NCI-H2107 (cell line): Measurements from ENCODE around the gene KCNMA1.
A peak's percentile ranks its signal among the peaks of the same experiment; 100 is the strongest.
"Not testable (repeated sequence)": the region's sequence is repeated elsewhere in the genome, so short reads cannot be mapped to it uniquely, and the experiment has no call there.

Experiments used
- DNase-seq: peaks from one replicate; lab custom pipeline; 2025; lab: John Stamatoyannopoulos, UW

Gene KCNMA1

GRCh38 chr10:77392236-77392721 lies 245.3 kb downstream of the KCNMA1 start:
- DNase-seq = no peak

DNA sequence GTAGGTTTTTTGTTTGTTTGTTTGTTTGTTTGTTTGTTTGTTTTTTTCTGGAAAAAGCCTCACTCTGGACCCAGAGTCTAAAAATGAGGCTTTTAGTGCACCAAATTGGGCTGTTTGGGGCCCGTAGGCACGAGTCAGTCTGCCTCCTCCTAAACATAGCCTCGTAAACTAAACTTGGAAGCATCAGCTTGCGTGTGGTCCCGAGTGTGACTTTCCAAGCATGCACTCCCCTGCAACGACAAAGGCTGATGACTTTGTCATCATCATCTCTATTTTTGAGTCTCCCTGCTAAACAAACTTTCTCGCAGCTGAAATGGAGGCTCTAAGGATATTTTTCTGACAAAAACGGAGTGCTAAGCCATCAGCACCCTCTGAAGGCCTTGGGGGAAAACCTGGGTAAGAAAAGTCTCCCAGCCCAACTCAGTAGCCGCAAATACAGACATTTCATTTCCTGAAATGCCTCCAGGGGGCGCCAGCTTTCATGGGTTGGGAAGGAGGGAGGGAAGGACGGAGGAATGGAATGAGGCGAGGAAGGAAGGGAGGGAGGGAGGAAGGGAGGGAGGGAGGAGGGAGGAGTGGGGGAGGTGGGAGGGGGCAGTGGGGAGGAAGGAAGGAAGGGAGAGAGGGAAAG lies 245.9 kb downstream of the KCNMA1 start:
- DNase-seq = peak; percentile 57

DNA sequence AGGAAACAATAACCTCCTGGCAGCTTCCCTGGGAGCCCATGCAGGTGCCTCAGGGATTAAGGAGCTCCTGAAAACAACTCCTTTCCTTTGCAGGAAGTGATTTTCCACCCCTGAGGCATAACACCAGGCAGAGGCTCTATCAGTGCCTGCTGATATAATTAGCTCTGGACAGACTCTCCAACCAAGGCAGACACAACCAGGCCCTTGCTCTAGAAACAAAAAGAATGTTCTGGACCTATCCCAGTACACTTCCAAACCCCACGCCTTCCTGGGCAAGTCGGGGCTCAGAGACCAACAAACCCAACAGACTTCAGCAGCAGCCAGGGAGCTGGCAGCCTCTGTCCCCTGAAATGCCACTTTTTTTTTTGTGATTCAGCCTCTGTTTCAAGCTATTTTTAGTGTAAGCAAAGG lies 247.1 kb downstream of the KCNMA1 start:
- no peak for DNase-seq

DNA sequence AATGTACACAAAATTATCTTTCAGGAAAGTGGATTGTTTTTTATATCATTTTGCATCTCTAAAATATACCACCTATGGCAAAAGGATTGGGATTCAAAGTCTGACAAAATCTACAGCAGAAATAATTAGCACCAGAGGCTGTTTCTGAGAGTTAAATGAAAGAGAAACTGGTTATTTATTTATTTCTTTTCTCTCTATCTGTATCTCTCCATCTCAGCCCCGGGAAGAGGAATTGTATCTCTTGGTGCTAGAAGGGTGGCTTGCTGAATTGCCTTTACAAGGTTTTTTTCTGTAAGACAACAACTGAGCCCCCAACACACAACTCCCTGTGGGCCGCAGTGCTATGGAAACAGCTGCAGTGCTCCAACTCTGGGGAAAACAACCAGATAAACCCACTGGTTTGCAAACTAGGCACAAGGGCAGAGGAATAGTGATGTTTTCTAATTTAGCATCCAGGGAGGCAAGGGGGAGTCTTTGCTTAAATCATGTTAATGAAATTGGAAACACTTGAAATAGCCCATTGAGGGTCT lies 249.0 kb downstream of the KCNMA1 start:
- no peak for DNase-seq

DNA sequence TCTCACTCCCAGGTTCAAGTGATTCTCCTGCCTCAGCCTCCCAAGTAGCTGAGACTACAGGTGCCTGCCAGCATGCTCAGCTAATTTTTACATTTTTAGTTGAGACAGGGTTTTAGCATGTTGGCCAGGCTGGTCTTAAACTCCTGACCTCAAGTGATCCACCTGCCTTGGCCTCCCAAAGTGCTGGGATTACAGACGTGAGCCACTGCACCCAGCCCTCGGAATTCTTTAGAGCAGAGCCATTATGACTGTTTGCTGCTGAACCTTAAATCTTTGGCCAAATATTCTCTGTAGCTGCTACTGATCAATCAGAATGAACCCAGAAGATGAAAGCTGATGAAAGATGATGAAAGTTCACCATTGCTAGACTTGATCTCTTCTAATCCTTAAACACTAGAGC lies 249.9 kb downstream of the KCNMA1 start:
- not testable (repeated sequence) for DNase-seq

DNA sequence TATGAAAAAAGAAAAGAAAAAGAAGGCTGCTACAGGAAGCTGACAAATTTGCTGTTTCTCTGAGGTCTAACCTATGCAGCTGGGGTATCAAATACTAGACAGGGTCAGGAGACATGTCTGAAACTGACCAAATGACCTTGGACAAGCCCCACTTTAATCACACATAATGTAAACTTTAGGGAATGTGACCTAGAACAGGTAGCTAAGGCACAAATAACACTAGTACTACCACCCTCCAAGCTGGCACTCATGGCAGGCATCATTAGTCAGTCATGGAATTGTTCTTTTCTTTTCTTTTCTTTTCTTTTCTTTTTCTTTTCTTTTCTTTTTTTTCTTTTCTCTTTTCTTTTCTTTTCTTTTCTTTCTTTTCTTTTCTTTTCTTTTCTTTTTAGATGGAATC lies 250.4 kb downstream of the KCNMA1 start:
- DNase-seq = no peak

- no peak for DNase-seq
These were observed 250.8 kb downstream of the KCNMA1 start for GRCh38 chr10:77386838-77387237.

DNA sequence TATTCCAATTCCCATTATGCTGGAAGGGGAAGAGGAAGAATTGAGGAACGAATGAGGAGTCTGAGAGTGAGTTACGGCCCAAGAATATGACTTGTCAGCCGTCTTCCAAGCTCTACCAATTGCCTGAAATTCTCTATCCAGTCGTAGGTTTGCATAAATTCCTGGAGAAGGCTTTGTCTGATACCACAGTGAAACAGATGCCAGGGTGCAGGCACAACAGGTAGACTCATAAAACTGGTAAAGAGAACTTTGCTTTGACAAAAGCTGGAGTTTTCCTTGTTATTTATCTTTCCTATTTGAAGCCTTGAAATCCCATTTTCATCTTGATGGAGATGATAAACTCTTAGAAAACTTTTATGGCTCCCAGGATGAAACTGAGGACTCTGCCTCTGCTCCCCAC lies 251.2 kb downstream of the KCNMA1 start:
- DNase-seq = no peak

DNA sequence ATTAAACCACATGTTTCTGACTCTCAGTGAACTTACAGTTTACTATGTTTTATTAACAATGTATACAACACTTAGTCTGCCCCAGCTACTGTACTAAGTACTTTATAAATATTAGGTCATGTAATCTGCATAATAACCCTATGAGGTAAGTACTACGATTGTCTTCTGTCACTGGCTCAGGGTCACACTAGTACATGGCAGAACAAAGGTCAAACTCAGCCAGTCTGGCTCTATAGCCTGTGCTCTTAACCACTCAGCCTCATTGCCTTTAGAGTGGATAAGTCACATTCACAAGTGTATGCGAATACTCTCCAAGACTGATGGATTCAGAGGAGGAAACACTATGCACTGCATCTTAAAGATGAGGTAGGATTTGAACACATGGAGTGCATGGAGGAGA lies 252.3 kb downstream of the KCNMA1 start:
- DNase-seq = no peak

DNA sequence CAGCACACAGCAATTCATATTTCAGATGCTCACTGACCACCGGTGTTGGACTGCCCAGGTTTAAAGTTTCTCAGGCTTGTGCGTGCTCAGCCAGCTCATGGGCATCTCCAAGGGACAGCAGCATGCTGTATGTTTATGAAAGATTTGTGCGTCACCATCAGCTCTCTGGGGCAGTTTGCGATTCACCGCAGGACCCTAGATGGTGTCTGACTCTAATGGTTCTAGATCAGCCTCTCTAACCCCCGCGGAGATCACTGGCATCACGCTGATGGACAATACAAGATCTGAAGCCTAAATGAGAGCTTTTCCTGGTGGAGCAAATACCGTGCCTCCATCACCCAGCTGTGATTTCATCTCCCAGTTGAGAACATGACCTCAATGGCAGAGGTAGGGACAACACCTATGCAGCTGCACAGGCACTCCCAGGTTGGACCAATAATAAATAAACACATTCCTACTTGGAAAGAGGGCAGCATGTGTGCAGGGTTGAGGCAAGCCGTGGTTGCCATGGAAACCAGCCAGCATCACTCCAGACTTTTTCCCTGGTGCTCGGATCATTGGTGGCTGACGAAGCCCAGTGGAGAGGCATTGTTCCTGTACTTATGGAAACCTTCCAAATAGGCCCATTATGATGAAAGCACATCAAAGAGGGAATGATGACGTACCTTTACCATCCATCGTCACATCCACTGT lies 253.6 kb downstream of the KCNMA1 start:
- no peak for DNase-seq

DNA sequence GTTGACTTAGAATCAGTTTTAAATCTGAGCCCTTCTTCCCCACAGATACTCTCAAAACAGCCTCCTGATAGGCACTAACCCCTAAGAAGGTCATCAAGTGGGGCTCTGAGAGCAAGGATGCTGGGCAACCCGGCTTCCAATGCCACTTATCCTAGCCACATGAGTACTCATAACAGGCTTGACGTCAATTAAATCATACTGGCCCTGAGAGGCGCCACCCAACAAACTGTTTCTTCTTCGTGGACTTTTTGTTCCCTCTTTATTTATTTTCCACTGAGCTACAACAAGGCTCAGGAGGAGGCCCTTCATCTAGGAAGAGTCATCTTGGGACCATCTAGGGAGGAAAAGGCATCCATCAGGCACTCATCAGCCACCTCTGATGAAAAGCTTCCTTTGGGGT lies 255.9 kb downstream of the KCNMA1 start:
- no peak for DNase-seq

DNA sequence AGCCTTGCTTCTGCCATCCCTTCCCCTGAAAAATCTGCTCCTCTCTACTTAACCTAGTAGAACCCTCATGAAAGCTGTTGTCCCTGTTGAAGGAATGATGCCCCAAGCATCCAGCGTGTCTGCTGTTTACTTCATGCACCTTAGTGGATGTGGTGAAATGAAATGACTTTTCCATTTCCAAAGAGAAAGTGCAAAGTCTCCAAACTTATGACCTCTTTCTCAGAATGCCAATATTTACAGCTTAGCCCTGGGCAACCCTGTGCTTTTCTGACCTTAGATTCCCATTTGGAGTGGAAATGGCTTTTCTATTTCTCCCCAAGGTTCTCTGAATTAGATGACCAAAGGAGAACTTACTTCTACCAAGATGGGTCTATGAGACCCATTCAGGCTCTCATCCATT lies 256.9 kb downstream of the KCNMA1 start:
- DNase-seq = no peak

GRCh38 chr10:77380191-77380590 lies 257.4 kb downstream of the KCNMA1 start:
- no peak for DNase-seq

DNA sequence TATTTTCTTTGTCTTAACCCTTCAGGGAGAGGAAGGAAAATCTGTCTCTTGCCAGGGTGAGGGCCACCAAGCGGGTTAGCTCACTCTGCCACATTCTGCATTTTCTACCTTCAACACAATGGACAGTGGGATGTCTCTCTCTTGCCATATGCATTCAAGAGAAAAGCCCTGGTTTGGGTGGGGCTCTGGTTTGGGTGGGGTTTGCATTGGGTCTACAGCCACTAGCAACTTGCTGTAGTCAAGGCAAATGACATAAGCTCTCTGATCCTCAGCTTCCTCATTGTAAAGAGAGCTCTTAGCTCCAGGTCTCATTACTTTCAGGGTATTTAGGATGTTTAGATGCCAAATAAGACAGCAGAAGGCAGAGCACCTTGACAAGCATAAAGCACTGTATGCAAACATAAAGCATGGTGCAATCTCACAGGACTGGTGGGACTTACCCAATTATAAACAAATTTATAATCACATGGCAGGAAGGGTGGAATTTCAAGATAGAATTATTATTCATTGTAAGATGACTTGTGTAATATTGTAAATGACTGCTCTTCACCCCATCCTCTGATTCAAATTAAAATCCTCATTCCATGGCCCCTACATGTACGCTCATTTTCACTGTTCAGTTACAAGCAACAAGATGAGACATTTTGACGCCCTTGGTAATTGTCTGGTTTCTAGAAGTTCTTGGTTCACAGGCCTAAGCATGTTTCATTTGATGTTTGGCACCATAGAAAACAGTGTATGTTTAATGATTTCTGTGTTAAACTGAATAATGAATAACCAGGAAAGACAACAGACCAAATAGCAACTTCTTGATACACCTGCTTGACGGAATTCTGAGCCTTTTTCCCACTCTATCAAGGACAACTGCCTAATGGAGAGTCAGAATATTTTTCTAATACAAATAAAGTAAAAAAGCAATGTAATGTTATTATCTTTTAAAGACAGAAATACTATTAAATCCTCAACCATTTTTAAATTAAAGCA lies 258.9 kb downstream of the KCNMA1 start:
- DNase-seq = no peak

- no peak for DNase-seq
These were observed 259.8 kb downstream of the KCNMA1 start for GRCh38 chr10:77377678-77378352.

DNA sequence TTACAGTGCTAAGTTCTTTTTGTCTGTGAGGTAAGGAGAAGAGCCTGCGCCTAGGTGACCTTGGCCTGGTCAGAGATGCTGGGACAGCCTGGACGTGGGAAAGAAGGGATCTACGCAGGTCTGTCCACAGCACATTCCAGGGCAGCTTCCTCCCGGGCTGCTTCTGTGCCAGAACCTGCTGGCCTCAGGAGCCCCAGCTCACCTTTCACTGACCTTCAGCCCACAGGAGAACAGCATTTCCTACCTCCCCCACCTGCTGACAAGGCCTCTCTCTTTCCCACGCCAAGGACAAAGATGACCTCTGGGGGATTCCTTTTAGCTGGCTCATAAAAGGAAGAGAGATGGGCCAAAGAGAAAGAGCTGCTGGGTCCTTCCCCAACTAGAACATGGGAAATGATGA lies 260.6 kb downstream of the KCNMA1 start:
- DNase-seq = no peak

GRCh38 chr10:77374189-77374656 lies 263.4 kb downstream of the KCNMA1 start:
- DNase-seq = no peak

- no peak for DNase-seq
These were observed 265.5 kb downstream of the KCNMA1 start for GRCh38 chr10:77371848-77372799.

GRCh38 chr10:77371421-77371820 lies 266.2 kb downstream of the KCNMA1 start:
- DNase-seq = no peak

DNA sequence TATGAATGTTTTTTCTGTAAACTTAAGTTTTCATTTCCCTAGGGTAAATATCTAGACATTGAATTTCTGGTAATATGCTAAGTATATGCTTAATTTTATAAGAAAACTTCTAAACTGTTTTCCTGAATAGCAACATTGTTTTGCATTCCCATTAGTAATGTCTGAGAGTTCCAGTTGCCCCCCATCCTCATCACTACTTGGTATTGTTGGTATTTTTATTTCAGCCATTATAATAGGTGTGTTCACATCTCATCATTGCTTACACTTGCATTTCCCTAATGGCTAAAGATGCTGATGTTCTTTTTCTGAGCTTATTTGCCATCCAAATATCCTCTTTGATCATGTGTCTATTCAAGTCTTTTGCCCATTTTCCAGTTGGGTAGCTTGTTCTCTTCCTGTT lies 269.6 kb downstream of the KCNMA1 start:
- no peak for DNase-seq
